Lower leg skin (tissue), 4 donors: ENCODE results near the gene CYBC1. TPM values are rescaled to one million over a fixed set of nuclear protein-coding genes. Genes with fewer than 3 reads are reported as not detected.

Source experiments
- DNase-seq, 2 donors: peaks; one replicate each; pipeline ENCODE4 v3.0.0-alpha.2; 2019; ENCODE audit warnings: low spot score in 2 of 2
- H3K4me3 ChIP-seq: fragments of 200-600 bp; sonication (generic); 2 replicates; pipeline ENCODE4 v1.5.1; 2017; ENCODE audit warnings: mild to moderate bottlenecking, low read depth; ENCODE audit not compliant: poor library complexity, severe bottlenecking
- POLR2A ChIP-seq, 2 donors: fragments of 450-650 bp; IDR thresholded peaks; one replicate each; pipeline ENCODE4 v1.6.1; 2016 to 2017; ENCODE audit warnings: antibody characterized with exemption in 2 of 2, mild to moderate bottlenecking in 1 of 2, moderate library complexity in 1 of 2
- WGBS, 2 donors: methylation state at CpG; one replicate each; pipeline ENCODE4 v1.1.5; 2018; 5-methylcytosine and 5-hydroxymethylcytosine counted together
- intact Hi-C: fragments of 100-400 bp; cut with DNase I; formaldehyde crosslinking; loops from one replicate; pipeline ENCODE4 v1.15.0; 2023; ENCODE audit warnings: low total_unique reads
- total RNA-seq, 4 donors: library from RNA; depleted of rRNA; stranded (reverse); fragments of >200 nt; gene quantifications; one replicate each; pipeline ENCODE4 v1.1.0, GENCODE V29; 2016
- TF ChIP-seq, protein P1 (sequence below), 3 donors: fragments of 450-650 bp; IDR thresholded peaks; one replicate each; pipeline ENCODE4 v1.5.1; 2016; ENCODE audit warnings: antibody characterized with exemption in 3 of 3, mild to moderate bottlenecking in 3 of 3, moderate library complexity in 2 of 3

The CYBC1 gene
- total RNA-seq, 4 donors from 2014 or later = 32.4 to 48.8 (median 43.5) TPM

DNA sequence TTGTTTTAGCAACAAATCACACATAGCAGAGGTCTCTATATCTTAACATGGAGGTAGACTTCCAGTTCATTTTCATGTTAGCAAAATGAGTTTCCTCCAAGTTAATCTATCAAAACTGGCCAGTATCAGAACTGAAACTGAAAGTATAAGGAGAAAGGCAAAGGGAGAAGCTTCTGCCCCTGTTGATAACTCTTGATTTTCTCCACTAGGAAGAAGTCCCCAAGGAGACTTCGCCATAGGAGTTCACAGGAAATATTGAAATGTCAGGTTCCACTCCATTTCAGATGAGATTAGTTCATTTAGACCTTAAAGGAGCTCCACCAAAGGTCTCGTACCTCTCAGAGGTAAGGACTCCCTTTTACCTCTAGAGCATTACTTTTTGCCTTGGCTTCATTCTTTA lies 31.0 kb downstream of the CYBC1 start:
- WGBS, 2 donors = 76 to 81% methylated on average over 2 of the region's 2 CpGs
- intact Hi-C loops = no loop called here
- no peak overlapping the region for H3K4me3 ChIP-seq
- DNase-seq = no peak
- TF ChIP-seq, protein P1, sequence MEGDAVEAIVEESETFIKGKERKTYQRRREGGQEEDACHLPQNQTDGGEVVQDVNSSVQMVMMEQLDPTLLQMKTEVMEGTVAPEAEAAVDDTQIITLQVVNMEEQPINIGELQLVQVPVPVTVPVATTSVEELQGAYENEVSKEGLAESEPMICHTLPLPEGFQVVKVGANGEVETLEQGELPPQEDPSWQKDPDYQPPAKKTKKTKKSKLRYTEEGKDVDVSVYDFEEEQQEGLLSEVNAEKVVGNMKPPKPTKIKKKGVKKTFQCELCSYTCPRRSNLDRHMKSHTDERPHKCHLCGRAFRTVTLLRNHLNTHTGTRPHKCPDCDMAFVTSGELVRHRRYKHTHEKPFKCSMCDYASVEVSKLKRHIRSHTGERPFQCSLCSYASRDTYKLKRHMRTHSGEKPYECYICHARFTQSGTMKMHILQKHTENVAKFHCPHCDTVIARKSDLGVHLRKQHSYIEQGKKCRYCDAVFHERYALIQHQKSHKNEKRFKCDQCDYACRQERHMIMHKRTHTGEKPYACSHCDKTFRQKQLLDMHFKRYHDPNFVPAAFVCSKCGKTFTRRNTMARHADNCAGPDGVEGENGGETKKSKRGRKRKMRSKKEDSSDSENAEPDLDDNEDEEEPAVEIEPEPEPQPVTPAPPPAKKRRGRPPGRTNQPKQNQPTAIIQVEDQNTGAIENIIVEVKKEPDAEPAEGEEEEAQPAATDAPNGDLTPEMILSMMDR (IDR thresholded peaks at IDR 0.05) = no peak
- TF ChIP-seq POLR2A (IDR thresholded peaks at IDR 0.05) = no peak

DNA sequence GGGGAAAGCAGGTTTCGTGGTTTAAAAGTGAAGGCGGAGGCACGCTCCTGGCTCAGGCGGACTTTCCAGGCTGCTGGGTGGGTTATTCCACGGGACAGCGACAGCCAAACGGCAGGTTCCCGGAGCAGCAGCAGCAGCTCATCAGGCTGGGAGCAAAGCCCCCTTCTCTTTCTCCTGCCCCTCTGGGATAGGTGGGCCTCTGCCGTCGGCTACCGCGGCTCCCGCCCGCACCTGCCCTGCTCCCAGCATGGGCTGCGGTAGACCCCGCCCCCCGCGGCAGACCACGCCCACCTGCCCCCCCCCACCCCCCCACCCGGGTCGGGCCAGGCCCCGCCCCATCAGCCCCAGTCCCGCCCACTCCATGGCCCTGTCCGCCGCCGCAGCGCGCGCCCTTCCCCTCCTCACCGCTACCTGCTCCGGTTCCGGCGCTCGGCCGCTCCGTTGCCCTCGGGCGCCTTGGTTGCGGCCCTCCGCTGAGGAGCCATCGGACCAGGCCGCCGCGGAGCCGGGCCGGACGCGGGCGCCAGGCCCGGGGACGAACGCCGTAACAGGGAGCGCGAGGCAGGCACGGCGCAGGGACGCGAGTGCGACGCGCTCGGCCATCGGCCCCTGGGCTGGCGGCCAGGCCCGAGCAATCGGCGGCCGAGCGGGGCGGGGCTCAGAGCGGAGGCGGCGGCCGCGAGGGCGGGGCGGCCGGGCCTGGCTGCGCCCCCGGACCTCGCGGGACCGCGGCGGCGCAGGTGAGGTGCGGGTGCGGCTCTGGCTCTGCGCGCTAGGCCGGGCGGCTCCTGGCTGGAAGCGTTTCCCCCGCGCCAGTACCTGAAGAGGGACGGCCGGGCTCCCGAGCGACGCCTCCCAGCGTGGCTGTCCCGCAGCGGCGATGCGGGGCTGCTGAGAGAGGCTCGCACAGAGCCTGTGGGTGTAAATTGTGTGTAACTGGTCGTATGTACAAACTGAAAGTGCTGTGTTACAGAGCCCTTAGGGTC lies 32.3 kb downstream of the CYBC1 start, which contains the start of the genes HEXD and OGFOD3:
TSS of gene HEXD (plus strand) at position 347 of the 986 bp plus-strand sequence. CDS start 1,453 bp downstream, outside the sequence.
TSS of gene OGFOD3 (minus strand) at position 586 of the 986 bp plus-strand sequence. CDS start at position 485, 101 bp downstream.
- intact Hi-C loops = no loop called here
- TF ChIP-seq, protein P1 (IDR thresholded peaks at IDR 0.05) = no peak
- TF ChIP-seq POLR2A (IDR thresholded peaks at IDR 0.05) = peak in 1 of 2 donors; percentile 33
- peak in 1 of 2 donors; percentile 95 for DNase-seq
- H3K4me3 ChIP-seq = peak within 1 kb of the TSS; percentile 78
- WGBS, 2 donors = 1 to 2% methylated on average over 22 to 47 of the region's 108 CpGs

DNA sequence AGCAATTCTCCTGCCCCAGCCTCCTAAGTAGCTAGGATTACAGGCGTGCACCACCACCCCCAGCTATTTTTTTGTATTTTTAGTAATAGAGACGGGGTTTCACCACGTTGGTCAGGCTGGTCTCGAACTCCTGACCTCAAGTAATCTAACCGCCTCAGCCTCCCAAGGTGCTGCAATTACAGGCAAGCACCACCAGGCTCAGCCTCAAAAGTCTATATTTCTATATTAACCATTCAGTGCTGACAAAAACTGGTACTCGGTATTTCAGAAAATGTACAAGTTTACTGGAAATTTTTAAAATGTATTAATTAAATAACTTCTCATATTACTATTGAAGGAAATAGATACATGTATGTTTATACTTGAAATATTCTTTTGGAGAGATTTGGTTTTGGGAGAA lies 33.8 kb downstream of the CYBC1 start:
- TF ChIP-seq, protein P1 (IDR thresholded peaks at IDR 0.05) = no peak
- no peak for TF ChIP-seq POLR2A (IDR thresholded peaks at IDR 0.05)
- no peak for DNase-seq
- intact Hi-C loops = no loop called here
- H3K4me3 ChIP-seq = no peak overlapping the region
- WGBS, 2 donors = 87 to 89% methylated on average over 6 of the region's 6 CpGs

DNA sequence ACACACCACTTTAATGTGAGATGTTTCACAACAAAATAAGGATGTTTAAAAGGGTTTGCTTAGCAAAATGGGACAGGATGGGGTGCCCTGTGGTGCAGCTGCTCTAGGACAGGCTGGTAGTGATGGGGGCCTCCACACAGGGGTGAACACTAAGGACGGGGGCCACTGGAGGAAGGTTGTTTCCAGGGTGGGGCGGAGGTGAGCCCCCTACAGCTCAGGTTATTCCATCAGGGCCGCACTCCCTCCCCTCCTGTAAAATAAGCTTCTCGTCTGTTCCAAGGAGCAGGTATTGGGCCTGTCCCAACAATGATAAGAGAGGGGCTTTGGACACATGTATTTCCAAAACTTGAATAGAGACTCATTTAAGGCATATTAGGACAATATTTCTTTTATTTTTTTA lies 34.3 kb downstream of the CYBC1 start:
- no peak for DNase-seq
- 93 to 97% methylated on average over 4 of the region's 4 CpGs for WGBS, 2 donors
- H3K4me3 ChIP-seq = no peak overlapping the region
- intact Hi-C loops = no loop called here
- TF ChIP-seq, protein P1 (IDR thresholded peaks at IDR 0.05) = no peak
- TF ChIP-seq POLR2A (IDR thresholded peaks at IDR 0.05) = no peak

DNA sequence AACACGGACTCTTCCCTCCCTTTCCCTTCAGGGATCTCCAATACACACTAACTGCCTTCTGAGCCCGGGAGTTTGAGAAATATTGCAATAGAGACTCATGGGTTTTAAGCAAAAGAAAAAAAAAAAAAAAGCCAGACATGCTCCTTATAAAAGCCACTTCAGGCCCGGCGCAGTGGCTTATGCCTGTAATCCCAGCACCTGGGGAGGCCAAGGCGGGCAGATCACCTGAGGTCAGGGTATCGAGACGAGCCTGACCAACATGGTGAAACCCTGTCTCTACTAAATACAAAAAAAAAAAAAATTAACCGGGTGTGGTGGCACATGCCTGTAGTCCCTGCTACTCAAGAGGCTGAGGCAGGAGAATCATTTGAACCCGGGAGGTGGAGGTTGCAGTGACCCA lies 34.8 kb downstream of the CYBC1 start:
- TF ChIP-seq, protein P1 (IDR thresholded peaks at IDR 0.05) = no peak
- TF ChIP-seq POLR2A (IDR thresholded peaks at IDR 0.05) = no peak
- 92 to 96% methylated on average over 9 of the region's 9 CpGs for WGBS, 2 donors
- intact Hi-C loops = no loop called here
- H3K4me3 ChIP-seq = no peak overlapping the region
- DNase-seq = no peak
